ENCODE results near the gene LCA5L. TPM values are rescaled to one million over a fixed set of nuclear protein-coding genes. Genes with fewer than 3 reads are reported as not detected.
A peak's percentile ranks its signal among the peaks of the same experiment; 100 is the strongest.

LCA5L gene
- total and polyA plus RNA-seq, 7 donors: 0.60 to 5.5 (median 0.82) TPM

DNA sequence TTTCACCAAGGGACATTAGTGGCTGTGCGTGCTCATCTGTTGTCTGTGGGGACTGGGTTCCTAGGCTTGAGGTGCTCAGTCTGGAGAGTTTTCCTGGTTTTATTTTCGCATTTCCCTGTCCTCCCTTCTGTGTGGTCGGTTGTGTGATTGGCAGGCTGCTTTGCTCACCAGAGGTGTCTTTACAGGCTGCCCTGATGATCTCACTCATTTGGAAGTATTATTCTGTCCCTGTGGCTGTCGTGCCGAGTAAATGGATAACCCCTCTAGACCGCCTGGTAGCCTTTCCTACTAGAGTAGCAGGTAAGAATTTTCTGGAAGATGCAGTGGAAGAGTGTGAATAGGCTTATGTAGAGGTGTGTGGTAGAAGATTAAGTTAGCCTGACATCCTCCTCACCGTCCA is 52.6 kb downstream of the LCA5L start:
- no peaks in the 10 kb centered on the region for H3K9me3 ChIP-seq
- intact Hi-C loops (cut with DNase I): no loop called here
- peaks cover 0 to 17% (median 10%) of the 10 kb centered on the region in 4 donors for H3K4me1 ChIP-seq
- no peak overlapping the region for H3K4me3 ChIP-seq
- 93 to 97% methylated on average over 7 of the region's 7 CpGs for WGBS, 2 donors
- peaks cover 13 to 73% (median 32%) of the 10 kb centered on the region in 4 donors for H3K36me3 ChIP-seq
- no peak overlapping the region for H3K27ac ChIP-seq
- DNase-seq: no peak
- H3K27me3 ChIP-seq: no peaks in the 10 kb centered on the region
- no peak for TF ChIP-seq POLR2A (IDR thresholded peaks at IDR 0.05)
- no peak for TF ChIP-seq EP300 (IDR thresholded peaks at IDR 0.05)
- no peak for TF ChIP-seq POLR2AphosphoS5 (IDR thresholded peaks at IDR 0.05)
- TF ChIP-seq, protein P1, sequence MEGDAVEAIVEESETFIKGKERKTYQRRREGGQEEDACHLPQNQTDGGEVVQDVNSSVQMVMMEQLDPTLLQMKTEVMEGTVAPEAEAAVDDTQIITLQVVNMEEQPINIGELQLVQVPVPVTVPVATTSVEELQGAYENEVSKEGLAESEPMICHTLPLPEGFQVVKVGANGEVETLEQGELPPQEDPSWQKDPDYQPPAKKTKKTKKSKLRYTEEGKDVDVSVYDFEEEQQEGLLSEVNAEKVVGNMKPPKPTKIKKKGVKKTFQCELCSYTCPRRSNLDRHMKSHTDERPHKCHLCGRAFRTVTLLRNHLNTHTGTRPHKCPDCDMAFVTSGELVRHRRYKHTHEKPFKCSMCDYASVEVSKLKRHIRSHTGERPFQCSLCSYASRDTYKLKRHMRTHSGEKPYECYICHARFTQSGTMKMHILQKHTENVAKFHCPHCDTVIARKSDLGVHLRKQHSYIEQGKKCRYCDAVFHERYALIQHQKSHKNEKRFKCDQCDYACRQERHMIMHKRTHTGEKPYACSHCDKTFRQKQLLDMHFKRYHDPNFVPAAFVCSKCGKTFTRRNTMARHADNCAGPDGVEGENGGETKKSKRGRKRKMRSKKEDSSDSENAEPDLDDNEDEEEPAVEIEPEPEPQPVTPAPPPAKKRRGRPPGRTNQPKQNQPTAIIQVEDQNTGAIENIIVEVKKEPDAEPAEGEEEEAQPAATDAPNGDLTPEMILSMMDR (IDR thresholded peaks at IDR 0.05): no peak

DNA sequence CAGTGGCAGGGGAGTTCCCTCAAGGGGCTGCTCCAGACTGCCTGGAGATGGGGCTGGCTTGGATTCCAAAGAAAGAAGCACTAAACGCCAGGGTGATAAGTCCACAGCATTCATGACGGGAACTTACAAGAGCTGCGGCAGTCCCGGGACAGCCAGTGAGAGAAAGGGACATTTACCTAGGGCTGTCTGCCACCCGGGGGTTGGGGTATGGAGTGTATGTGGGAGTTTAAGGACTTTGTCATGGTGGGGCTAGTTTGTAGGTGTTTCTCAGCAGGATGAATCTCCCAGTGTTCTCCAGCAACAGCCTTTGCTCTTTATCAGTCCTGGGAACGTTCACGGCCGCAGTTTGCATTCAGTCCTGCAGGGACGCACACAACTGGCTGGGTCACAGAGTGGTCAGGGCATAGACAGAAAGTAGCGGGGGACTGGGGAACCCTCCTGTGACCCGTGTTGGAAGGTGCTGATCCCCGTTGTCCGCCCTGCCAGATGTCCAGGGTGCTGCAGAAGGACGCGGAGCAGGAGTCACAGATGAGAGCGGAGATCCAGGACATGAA is 55.3 kb downstream of the LCA5L start:
- no peak for TF ChIP-seq POLR2A (IDR thresholded peaks at IDR 0.05)
- H3K27me3 ChIP-seq: no peaks in the 10 kb centered on the region
- H3K27ac ChIP-seq: no peak overlapping the region
- DNase-seq: no peak
- H3K4me3 ChIP-seq: no peak overlapping the region
- H3K4me1 ChIP-seq: peaks cover 0 to 37% (median 26%) of the 10 kb centered on the region in 4 donors
- intact Hi-C loops (cut with DNase I): no loop called here
- 87 to 92% methylated on average over 16 of the region's 16 CpGs for WGBS, 2 donors
- peaks cover 6 to 49% (median 27%) of the 10 kb centered on the region in 4 donors for H3K36me3 ChIP-seq
- H3K9me3 ChIP-seq: no peaks in the 10 kb centered on the region

- 3% methylated on average over 10 of the region's 10 CpGs for WGBS, 2 donors
- peak overlapping the region in 3 of 4 donors; percentile 41 to 51 (median 47) for H3K4me3 ChIP-seq
These were observed 56.8 kb downstream of the LCA5L start for GRCh38 chr21:39388811-39389155.

DNA sequence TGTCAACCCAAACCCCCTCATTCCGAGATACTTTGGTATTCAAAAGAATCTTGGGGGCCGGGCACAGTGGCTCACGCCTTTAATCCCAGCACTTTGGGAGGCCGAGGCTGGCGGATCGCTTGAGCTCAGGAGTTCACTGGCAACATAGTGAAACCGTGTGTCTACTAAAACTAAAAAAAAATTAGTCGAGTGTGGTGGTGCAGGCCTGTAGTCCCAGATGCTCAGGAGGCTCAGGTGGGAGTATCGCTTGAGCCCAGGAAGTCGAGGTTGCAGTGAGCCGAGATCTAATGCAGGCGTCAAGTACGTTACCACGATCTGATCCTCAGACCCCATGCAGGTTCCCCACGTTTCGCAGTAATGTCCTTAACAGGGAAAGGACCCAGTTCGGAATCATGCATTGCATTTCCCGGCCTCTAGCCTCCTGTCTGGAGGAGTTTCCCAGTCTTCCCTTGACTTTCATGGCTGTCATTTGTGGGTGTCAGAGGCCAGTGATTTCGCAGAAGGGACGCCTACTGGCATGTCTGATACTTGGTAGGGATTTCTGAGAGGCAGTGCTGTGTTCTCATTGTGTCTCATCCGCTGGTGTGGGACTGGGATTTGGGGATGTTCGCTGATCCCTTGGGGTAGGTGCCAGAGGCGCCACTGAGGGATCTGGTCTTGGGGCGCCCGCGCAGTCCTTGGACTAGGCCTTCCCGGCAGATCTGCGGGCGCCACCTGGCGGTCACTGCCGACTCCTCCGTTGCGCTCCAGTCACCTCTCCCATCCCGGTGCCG is 57.4 kb downstream of the LCA5L start:
- peak overlapping the region; percentile 16 to 51 (median 44) for H3K4me3 ChIP-seq
- DNase-seq: peak; percentile 94
- TF ChIP-seq, protein P1 (IDR thresholded peaks at IDR 0.05): peak; percentile 74 to 97 (median 90)
- TF ChIP-seq EP300 (IDR thresholded peaks at IDR 0.05): no peak
- peak in 1 of 4 donors; percentile 15 for TF ChIP-seq POLR2AphosphoS5 (IDR thresholded peaks at IDR 0.05)
- H3K4me1 ChIP-seq: peaks cover 0 to 42% (median 26%) of the 10 kb centered on the region in 4 donors
- H3K36me3 ChIP-seq: peaks cover 0 to 28% (median 17%) of the 10 kb centered on the region in 4 donors
- intact Hi-C loops (cut with DNase I): loop anchor here (1.0 to 2.0 kb wide), 3 partner anchors 39 to 207 kb away; partner anchors contain the start of gene HMGN1
- 18% methylated on average over 35 of the region's 35 CpGs for WGBS, 2 donors
- H3K27me3 ChIP-seq: no peaks in the 10 kb centered on the region
- H3K27ac ChIP-seq: peak overlapping the region; percentile 72 to 84 (median 80)
- no peaks in the 10 kb centered on the region for H3K9me3 ChIP-seq

More at GRCh38 chr21:39388811-39389155, 56.8 kb downstream of the LCA5L start:
- H3K36me3 ChIP-seq: peaks cover 0 to 34% (median 21%) of the 10 kb centered on the region in 4 donors
- H3K27me3 ChIP-seq: no peaks in the 10 kb centered on the region
- peak overlapping the region; percentile 72 to 84 (median 80) for H3K27ac ChIP-seq
- TF ChIP-seq POLR2A (IDR thresholded peaks at IDR 0.05) (no peak), EP300 (IDR thresholded peaks at IDR 0.05) (no peak), POLR2AphosphoS5 (IDR thresholded peaks at IDR 0.05) (no peak)
- TF ChIP-seq, protein P1 (IDR thresholded peaks at IDR 0.05): peak in 2 of 4 experiments; percentile 2 to 6
- intact Hi-C loops (cut with DNase I): loop anchor here (1.0 to 2.0 kb wide), 3 partner anchors 40 to 208 kb away; partner anchors contain the start of gene HMGN1
- peaks cover 0 to 42% (median 26%) of the 10 kb centered on the region in 4 donors for H3K4me1 ChIP-seq
- no peaks in the 10 kb centered on the region for H3K9me3 ChIP-seq
- DNase-seq: no peak

DNA sequence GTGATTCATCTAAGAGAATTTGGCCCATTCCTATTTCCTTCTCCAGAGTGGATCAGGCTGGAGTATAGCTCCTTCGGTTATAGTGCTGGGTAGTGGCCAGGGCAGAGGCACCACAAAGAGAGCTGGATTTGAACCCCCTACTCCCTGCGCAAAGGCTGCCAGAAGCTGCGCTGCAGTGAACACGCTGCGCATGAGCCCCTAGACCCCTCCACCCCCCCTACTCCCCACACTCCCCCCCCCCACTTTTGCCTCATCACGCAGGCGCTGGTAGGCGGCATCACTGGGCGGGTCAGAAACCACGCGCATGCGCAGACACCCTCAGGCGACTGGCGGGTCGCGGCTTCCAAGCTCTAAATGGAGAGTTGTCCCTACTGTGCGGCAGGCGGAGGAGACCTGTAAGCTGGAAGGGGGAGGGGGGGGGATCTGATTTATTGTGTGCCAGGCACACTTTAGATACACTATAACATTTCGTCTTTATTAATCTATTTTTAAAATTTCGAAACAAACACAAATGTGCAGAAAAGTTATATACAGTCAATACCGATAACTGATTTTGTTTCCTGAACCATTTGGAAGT is 58.0 kb downstream of the LCA5L start:
- Histone ChIP-seq H3K27ac (peak overlapping the region; percentile 72 to 84 (median 80)), H3K36me3 (peaks cover 0 to 22% (median 10%) of the 10 kb centered on the region in 4 donors), H3K4me1 (peaks cover 0 to 43% (median 26%) of the 10 kb centered on the region in 4 donors), H3K4me3 (peak overlapping the region; percentile 16 to 51 (median 44)), H3K27me3 (no peaks in the 10 kb centered on the region), H3K9me3 (no peaks in the 10 kb centered on the region)
- DNase-seq: peak; percentile 95
- intact Hi-C loops (cut with DNase I): loop anchor here (1.0 to 2.0 kb wide), 3 partner anchors 39 to 207 kb away; partner anchors contain the start of gene HMGN1
- WGBS, 2 donors: 13 to 27% methylated on average over 21 of the region's 21 CpGs
- peak in 2 of 4 donors; percentile 26 to 58 for TF ChIP-seq POLR2AphosphoS5 (IDR thresholded peaks at IDR 0.05)
- TF ChIP-seq POLR2A (IDR thresholded peaks at IDR 0.05): no peak
